ENCODE results near the gene SCAF11. TPM values are rescaled to one million over a fixed set of nuclear protein-coding genes. Genes with fewer than 3 reads are reported as not detected.

SCAF11 gene
- total RNA-seq, 2 experiments from 2014 or later: 130 TPM

DNA sequence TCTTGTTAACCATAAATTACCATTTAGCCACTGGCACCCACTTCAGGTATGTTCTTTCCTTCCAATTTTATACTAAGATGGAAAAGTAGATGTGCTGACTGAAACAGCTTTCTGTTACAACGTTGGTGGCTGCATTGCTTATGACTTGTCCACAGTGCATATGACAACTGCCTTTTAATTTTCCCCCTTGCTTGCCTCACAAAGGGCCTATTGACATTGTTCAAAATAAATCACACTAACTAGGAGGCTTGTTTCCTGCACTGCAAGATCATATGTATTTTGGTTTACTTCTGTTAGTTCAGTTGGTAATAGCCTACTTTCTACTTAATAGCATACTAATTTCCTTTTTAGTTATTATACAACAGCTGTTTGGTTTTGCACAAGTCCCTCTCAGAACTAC, 55.4 kb downstream of the SCAF11 start:
- CTCF ChIA-PET (ENCODE audit: unreplicated experiment): no interaction called here
- POLR2A ChIA-PET: interaction anchor here (0.8 to 3.0 kb wide), 6 partner anchors 8 to 24 kb away, joined by 3 to 12 read pairs (median 7); no protein-coding TSS in a partner anchor

GRCh38 chr12:45933504-45933903, 56.9 kb downstream of the SCAF11 start:
- no peak for DNase-seq (ENCODE audit: low spot score)
- no peak overlapping the region for H2AFZ ChIP-seq (ENCODE audit: low read length)
- POLR2A ChIA-PET: interaction anchor here (0.7 to 3.0 kb wide), 9 partner anchors 9 to 121 kb away, joined by 3 to 12 read pairs (median 5); no protein-coding TSS in a partner anchor
- CTCF ChIA-PET (ENCODE audit: unreplicated experiment): no interaction called here
- H3K36me3 ChIP-seq (ENCODE audit: insufficient read depth, low read length): peaks cover 78% of the 10 kb centered on the region
- H3K79me2 ChIP-seq (ENCODE audit: insufficient read depth, low read depth, low read length): peaks cover 9% of the 10 kb centered on the region; the same call in 1 of the 2 replicates
- no peaks in the 10 kb centered on the region for H4K20me1 ChIP-seq (ENCODE audit: insufficient read depth, low read length)
- no peak for TF ChIP-seq EZH2phosphoT487 (IDR thresholded peaks at IDR 0.05; ENCODE audit: borderline replicate concordance, low read depth, low read length)
- TF ChIP-seq, protein P1, sequence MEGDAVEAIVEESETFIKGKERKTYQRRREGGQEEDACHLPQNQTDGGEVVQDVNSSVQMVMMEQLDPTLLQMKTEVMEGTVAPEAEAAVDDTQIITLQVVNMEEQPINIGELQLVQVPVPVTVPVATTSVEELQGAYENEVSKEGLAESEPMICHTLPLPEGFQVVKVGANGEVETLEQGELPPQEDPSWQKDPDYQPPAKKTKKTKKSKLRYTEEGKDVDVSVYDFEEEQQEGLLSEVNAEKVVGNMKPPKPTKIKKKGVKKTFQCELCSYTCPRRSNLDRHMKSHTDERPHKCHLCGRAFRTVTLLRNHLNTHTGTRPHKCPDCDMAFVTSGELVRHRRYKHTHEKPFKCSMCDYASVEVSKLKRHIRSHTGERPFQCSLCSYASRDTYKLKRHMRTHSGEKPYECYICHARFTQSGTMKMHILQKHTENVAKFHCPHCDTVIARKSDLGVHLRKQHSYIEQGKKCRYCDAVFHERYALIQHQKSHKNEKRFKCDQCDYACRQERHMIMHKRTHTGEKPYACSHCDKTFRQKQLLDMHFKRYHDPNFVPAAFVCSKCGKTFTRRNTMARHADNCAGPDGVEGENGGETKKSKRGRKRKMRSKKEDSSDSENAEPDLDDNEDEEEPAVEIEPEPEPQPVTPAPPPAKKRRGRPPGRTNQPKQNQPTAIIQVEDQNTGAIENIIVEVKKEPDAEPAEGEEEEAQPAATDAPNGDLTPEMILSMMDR (conservative IDR thresholded peaks at IDR 0.05; ENCODE audit: low read length): no peak
- intact Hi-C loops (cut with micrococcal nuclease; ENCODE audit: unreplicated experiment): no loop called here
- no peak overlapping the region for H3K4me2 ChIP-seq (ENCODE audit: low read length)
- no peaks in the 10 kb centered on the region for H3K9me3 ChIP-seq (ENCODE audit: low read length)
- H3K27ac ChIP-seq (ENCODE audit: low read depth, low read length, poor library complexity, severe bottlenecking): no peak overlapping the region
- H3K4me1 ChIP-seq (ENCODE audit: insufficient read depth, low read length, poor library complexity, severe bottlenecking): no peaks in the 10 kb centered on the region
- no TSS peak for BruUV-seq (replicated peaks)
- H3K9me2 ChIP-seq (ENCODE audit: insufficient read depth, low read length): no peaks in the 10 kb centered on the region
- no peak overlapping the region for H3K4me3 ChIP-seq (ENCODE audit: low read depth, low read length, poor library complexity, severe bottlenecking)

More for the DNA sequence above, 55.4 kb downstream of the SCAF11 start:
- Histone ChIP-seq H3K9me2 (ENCODE audit: insufficient read depth, low read length) (no peaks in the 10 kb centered on the region), H4K20me1 (ENCODE audit: insufficient read depth, low read length) (no peaks in the 10 kb centered on the region), H3K9me3 (ENCODE audit: low read length) (no peaks in the 10 kb centered on the region), H2AFZ (ENCODE audit: low read length) (no peak overlapping the region), H3K27ac (ENCODE audit: low read depth, low read length, poor library complexity, severe bottlenecking) (no peak overlapping the region), H3K4me3 (ENCODE audit: low read depth, low read length, poor library complexity, severe bottlenecking) (no peak overlapping the region), H3K4me1 (ENCODE audit: insufficient read depth, low read length, poor library complexity, severe bottlenecking) (no peaks in the 10 kb centered on the region), H3K36me3 (ENCODE audit: insufficient read depth, low read length) (peaks cover 72% of the 10 kb centered on the region), H3K4me2 (ENCODE audit: low read length) (no peak overlapping the region), H3K79me2 (ENCODE audit: insufficient read depth, low read depth, low read length) (peaks cover 9% of the 10 kb centered on the region; the same call in 1 of the 2 replicates)
- no peak for DNase-seq (ENCODE audit: low spot score)
- TF ChIP-seq EZH2phosphoT487 (IDR thresholded peaks at IDR 0.05; ENCODE audit: borderline replicate concordance, low read depth, low read length): no peak
- TF ChIP-seq, protein P1 (conservative IDR thresholded peaks at IDR 0.05; ENCODE audit: low read length): no peak
- intact Hi-C loops (cut with micrococcal nuclease; ENCODE audit: unreplicated experiment): no loop called here
- no TSS peak for BruUV-seq (replicated peaks)

DNA sequence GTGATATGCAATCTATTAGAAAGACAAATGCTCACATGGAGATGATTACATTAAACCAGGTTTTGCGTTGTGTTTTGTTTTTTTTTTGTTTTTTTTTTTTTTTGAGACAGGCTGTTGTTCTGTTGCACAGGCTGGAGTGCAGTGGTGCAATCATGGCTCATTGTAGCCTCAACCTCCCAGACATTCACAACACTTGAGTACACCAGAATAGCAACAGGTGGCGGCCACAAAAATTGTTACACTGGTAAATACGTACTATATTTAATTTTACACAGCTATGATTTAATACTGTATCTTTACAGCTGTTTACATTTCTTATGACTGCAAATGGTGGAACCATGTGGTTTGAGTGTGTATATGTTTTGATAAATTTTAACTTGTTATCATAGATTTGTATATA, 60.0 kb downstream of the SCAF11 start:
- H4K20me1 ChIP-seq (ENCODE audit: insufficient read depth, low read length): no peaks in the 10 kb centered on the region
- TF ChIP-seq EZH2phosphoT487 (IDR thresholded peaks at IDR 0.05; ENCODE audit: borderline replicate concordance, low read depth, low read length): no peak
- TF ChIP-seq, protein P1 (conservative IDR thresholded peaks at IDR 0.05; ENCODE audit: low read length): no peak

More for the DNA sequence above, 60.0 kb downstream of the SCAF11 start:
- DNase-seq (ENCODE audit: low spot score): no peak
- Histone ChIP-seq H3K4me2 (ENCODE audit: low read length) (no peak overlapping the region), H3K9me3 (ENCODE audit: low read length) (no peaks in the 10 kb centered on the region), H3K36me3 (ENCODE audit: insufficient read depth, low read length) (peaks cover 96% of the 10 kb centered on the region), H3K4me1 (ENCODE audit: insufficient read depth, low read length, poor library complexity, severe bottlenecking) (no peaks in the 10 kb centered on the region), H2AFZ (ENCODE audit: low read length) (no peak overlapping the region), H3K9me2 (ENCODE audit: insufficient read depth, low read length) (no peaks in the 10 kb centered on the region), H3K4me3 (ENCODE audit: low read depth, low read length, poor library complexity, severe bottlenecking) (no peak overlapping the region), H3K27ac (ENCODE audit: low read depth, low read length, poor library complexity, severe bottlenecking) (no peak overlapping the region), H3K79me2 (ENCODE audit: insufficient read depth, low read depth, low read length) (peaks cover 9% of the 10 kb centered on the region; the same call in 1 of the 2 replicates)
- intact Hi-C loops (cut with micrococcal nuclease; ENCODE audit: unreplicated experiment): no loop called here
- BruUV-seq (replicated peaks): no TSS peak
- ChIA-PET CTCF (ENCODE audit: unreplicated experiment) (no interaction called here), POLR2A (interaction anchor here (1.7 kb wide), 1 partner anchor 62 kb away, joined by 5 read pairs; no protein-coding TSS in a partner anchor)
